GM12878 (cell line): ENCODE data around the gene SPINK4. TPM values are rescaled to one million over a fixed set of nuclear protein-coding genes. Genes with fewer than 3 reads are reported as not detected.
A peak's percentile ranks its signal among the peaks of the same experiment; 100 is the strongest.

ENCODE experiments used
- ATAC-seq: fragments of 200-7000 bp; cut with Tn5 transposase; 3 replicates; pipeline ENCODE4 v1.9.1; 2020; ENCODE audit warnings: mild to moderate bottlenecking, moderate library complexity
- BruUV-seq: library from RNA; stranded (reverse); fragments of 400-500 nt; replicated peaks from 2 replicates; lab custom pipeline; 2021; lab: Mats Ljungman, UMichigan
- CTCF ChIA-PET: fragments of 300-600 bp; sonication (Branson Sonifier 250); formaldehyde crosslinking; extraction: SDS; loops from one replicate; lab custom pipeline; 2021; ENCODE audit warnings: inconsistent platforms; lab: Yijun Ruan, JAX
- POLR2A ChIA-PET: fragments of 350-600 bp; formaldehyde crosslinking; extraction: SDS; loops from one replicate; lab custom pipeline; 2021; ENCODE audit warnings: inconsistent platforms; lab: Charles Lee
- RAD21 ChIA-PET: fragments of 300-600 bp; sonication (Branson Sonifier 250); formaldehyde crosslinking; loops from one replicate; lab custom pipeline; 2023; ENCODE audit warnings: antibody characterized with exemption; ENCODE audit not compliant: unreplicated experiment; lab: Charles Lee
- SMC1A ChIA-PET: fragments of 300-600 bp; sonication (Branson Sonifier 250); formaldehyde crosslinking; loops from one replicate; lab custom pipeline; 2023; ENCODE audit not compliant: unreplicated experiment, uncharacterized antibody; lab: Charles Lee
- DNase-seq: peaks from one replicate; pipeline ENCODE4 v3.0.0-alpha.2; 2011; ENCODE audit warnings: low read depth, low spot score
- FAIRE-seq: peaks from 3 replicates; lab custom pipeline; 2011; peaks lifted over from hg19 to GRCh38; lab: Jason Lieb, UNC
- H2AFZ ChIP-seq: 2 replicates; pipeline ENCODE4 v1.6.0; 2011; ENCODE audit warnings: low read depth, low read length, control low read depth; ENCODE audit not compliant: control insufficient read depth
- H3K27ac ChIP-seq: 2 replicates; pipeline ENCODE4 v1.5.1; 2011; ENCODE audit warnings: control low read depth; ENCODE audit not compliant: control insufficient read depth, insufficient read depth
- H3K27me3 ChIP-seq, 2 experiments: replicated peaks in 1 of 2; 2 replicates each; pipeline versions ENCODE4 v1.6.0 to v1.6.1; 2011; ENCODE audit warnings: low read length in 1 of 2; ENCODE audit not compliant: control insufficient read depth in 2 of 2, insufficient read depth in 2 of 2
- H3K36me3 ChIP-seq, 2 experiments: 2 replicates each; pipeline ENCODE4 v1.5.1; 2011; ENCODE audit warnings: low read length in 1 of 2; ENCODE audit not compliant: control insufficient read depth in 2 of 2, insufficient read depth in 2 of 2
- H3K4me1 ChIP-seq: 2 replicates; pipeline ENCODE4 v1.6.1; 2011; ENCODE audit warnings: mild to moderate bottlenecking, low read length, moderate library complexity, mixed read lengths; ENCODE audit not compliant: control insufficient read depth, insufficient read depth
- H3K4me2 ChIP-seq: 2 replicates; pipeline ENCODE4 v1.6.0; 2011; ENCODE audit warnings: control low read depth; ENCODE audit not compliant: control insufficient read depth, insufficient read depth
- H3K4me3 ChIP-seq: fragments of 200-600 bp; sonication (generic); 2 replicates; pipeline ENCODE4 v1.5.1; 2016
- H3K79me2 ChIP-seq: 2 replicates; pipeline ENCODE4 v1.6.0; 2011; ENCODE audit warnings: low read length; ENCODE audit not compliant: control insufficient read depth, insufficient read depth
- H3K9ac ChIP-seq: 2 replicates; pipeline ENCODE4 v1.8.0; 2011; ENCODE audit warnings: low read length, control low read depth, mixed read lengths; ENCODE audit not compliant: control insufficient read depth, insufficient read depth
- H3K9me3 ChIP-seq: replicated peaks from 3 replicates; pipeline ENCODE4 v1.5.1; 2011; ENCODE audit warnings: mild to moderate bottlenecking, low read length; ENCODE audit not compliant: control insufficient read depth, insufficient read depth
- H4K20me1 ChIP-seq: 2 replicates; pipeline ENCODE4 v1.6.0; 2011; ENCODE audit not compliant: control insufficient read depth, insufficient read depth
- CBX3 ChIP-seq: fragments of 200-600 bp; sonication (generic); IDR thresholded peaks from 2 replicates; pipeline ENCODE4 v1.6.1; 2016; ENCODE audit warnings: low read depth, borderline replicate concordance
- CUX1 ChIP-seq: IDR thresholded peaks from 2 replicates; pipeline ENCODE4 v1.6.1; 2012; ENCODE audit warnings: improper control_type of control experiment, low read depth, low read length; ENCODE audit not compliant: insufficient replicate concordance
- EP300 ChIP-seq, 2 experiments: fragments of 150-350 bp in 1 of 2; IDR thresholded peaks; 2 replicates each; pipeline ENCODE4 v1.6.1; 2011 to 2012; ENCODE audit warnings: low read depth in 2 of 2, low read length in 2 of 2, borderline replicate concordance in 1 of 2, improper control_type of control experiment in 1 of 2, inconsistent platforms in 1 of 2; ENCODE audit not compliant: control insufficient read depth in 1 of 2
- IKZF2 ChIP-seq, 2 experiments: fragments of 450-650 bp; IDR thresholded peaks; 2 replicates each; pipeline ENCODE4 v1.6.1; 2017; ENCODE audit warnings: mild to moderate bottlenecking in 2 of 2, moderate library complexity in 2 of 2
- KLF5 ChIP-seq: fragments of 450-650 bp; IDR thresholded peaks from 2 replicates; pipeline ENCODE4 v1.6.1; 2014; ENCODE audit warnings: mild to moderate bottlenecking; ENCODE audit not compliant: partially characterized antibody
- MLLT1 ChIP-seq: fragments of 450-650 bp; IDR thresholded peaks from 2 replicates; pipeline ENCODE4 v1.6.1; 2016; ENCODE audit warnings: mild to moderate bottlenecking
- POLR2AphosphoS2 ChIP-seq: IDR thresholded peaks from 2 replicates; pipeline ENCODE4 v1.6.1; 2011; ENCODE audit warnings: low read depth, mild to moderate bottlenecking, low read length, improper control_type of control experiment, moderate library complexity
- REST ChIP-seq: IDR thresholded peaks from 2 replicates; pipeline ENCODE4 v1.6.1; 2012; ENCODE audit warnings: mild to moderate bottlenecking, low read depth, low read length
- WRNIP1 ChIP-seq: IDR thresholded peaks from 2 replicates; pipeline ENCODE4 v1.6.1; 2011; ENCODE audit warnings: low read depth, low read length, improper control_type of control experiment, borderline replicate concordance
- ZNF24 ChIP-seq: fragments of 450-650 bp; IDR thresholded peaks from 2 replicates; pipeline ENCODE4 v1.6.1; 2017; ENCODE audit warnings: antibody characterized with exemption, mild to moderate bottlenecking
- WGBS: methylation state at CpG from one replicate; pipeline ENCODE4 v1.1.6; 2016; ENCODE audit warnings: low lambda C conversion rate; ENCODE audit not compliant: insufficient replicate concordance, insufficient coverage; ENCODE audit errors: missing lambda C conversion rate; 5-methylcytosine and 5-hydroxymethylcytosine counted together
- in situ Hi-C: fragments of 300-500 bp; cut with MboI; formaldehyde crosslinking; loops from 9 replicates; pipeline ENCODE4 v1.14.3; 2018; ENCODE audit warnings: mixed read lengths
- intact Hi-C: fragments of 100-400 bp; cut with micrococcal nuclease; formaldehyde crosslinking; loops from one replicate; pipeline ENCODE4 v1.14.2; 2022; ENCODE audit not compliant: unreplicated experiment
- polyA plus RNA-seq, 11 experiments: library from polyadenylated mRNA; depleted of rRNA in 4 of 11; unstranded in 6 of 11; stranded (reverse) in 5 of 11; fragments of >200 nt; fragmentation: Nextera tagmentation in 4 of 11; fragmentation: Illumina TruSeq in 1 of 11; extraction: Ambion mirVana in 4 of 11; extraction: Trizol in 1 of 11; gene quantifications; 1 replicate in 1 of 11; 2 replicates in 10 of 11; pipeline versions ENCODE4 v1.2.1 to v1.2.3, GENCODE V29; 2011 to 2016; ENCODE audit warnings: inconsistent platforms in 2 of 11, missing spikeins in 2 of 11, low read depth in 1 of 11
- total RNA-seq, 4 experiments: library from RNA; depleted of rRNA in 3 of 4; stranded (reverse); fragments of >200 nt in 3 of 4; fragmentation: Illumina TruSeq in 1 of 4; extraction: Trizol in 1 of 4; gene quantifications; 2 replicates each; pipeline versions ENCODE4 v1.2.1 to v1.2.3, GENCODE V29; 2013 to 2021

The SPINK4 gene
- total and polyA plus RNA-seq, 10 of the 15 experiments (the other 5 are each of a cell fraction or from before 2014, with no cell fraction given) = not detected

- no peak for TF ChIP-seq CUX1
- no peak for TF ChIP-seq MLLT1
- TF ChIP-seq, all 136 proteins: peak for 0
Measured at GRCh38 chr9:33198165-33198564, 41.8 kb upstream of the SPINK4 start (continued).

GRCh38 chr9:33202018-33202417, 37.9 kb upstream of the SPINK4 start:
- ATAC-seq (peak; percentile 79), FAIRE-seq (peak; percentile 77), DNase-seq (no peak)
- Histone ChIP-seq H2AFZ (peak overlapping the region; percentile 49), H3K9me3 (no peaks in the 10 kb centered on the region), H3K9ac (no peak overlapping the region), H3K79me2 (no peaks in the 10 kb centered on the region), H3K36me3 (no peaks in the 10 kb centered on the region), H3K27me3 (no peaks in the 10 kb centered on the region), H4K20me1 (no peaks in the 10 kb centered on the region), H3K4me1 (peaks cover 19% of the 10 kb centered on the region), H3K27ac (peak overlapping the region; percentile 23; the same call in 1 of the 2 replicates), H3K4me3 (no peak overlapping the region), H3K4me2 (peak overlapping the region; percentile 79)
- POLR2A ChIA-PET = interaction anchor here (0.7 to 1.8 kb wide), 6 partner anchors 9 to 177 kb away, joined by 3 to 7 read pairs (median 4); partner anchors contain the start of genes B4GALT1 and DNAJA1
- SMC1A ChIA-PET = interaction anchor here (0.7 to 3.9 kb wide), 13 partner anchors 9 to 176 kb away, joined by 3 to 27 read pairs (median 4); no protein-coding TSS in a partner anchor
- RAD21 ChIA-PET = interaction anchor here (0.7 to 2.0 kb wide), 9 partner anchors 24 to 134 kb away, joined by 3 to 12 read pairs (median 3); partner anchors contain the start of gene B4GALT1
- in situ Hi-C loops = no loop called here
- WGBS = 0% methylated on average over 1 of the region's 1 CpG
- no TSS peak for BruUV-seq
- CTCF ChIA-PET = interaction anchor here (0.7 to 4.2 kb wide), 6 partner anchors 17 to 84 kb away, joined by 3 to 33 read pairs (median 6); partner anchors contain the start of gene B4GALT1
- intact Hi-C loops = loop anchor here (2.0 kb wide), 1 partner anchor 35 kb away; the partner anchor contains the start of gene B4GALT1
- TF ChIP-seq POLR2AphosphoS2 = no peak
- TF ChIP-seq REST = no peak
- TF ChIP-seq CBX3 = no peak
- TF ChIP-seq IKZF2 (IDR thresholded peaks at IDR 0.05) = no peak
- TF ChIP-seq EP300 (IDR thresholded peaks at IDR 0.05; ENCODE audit: borderline replicate concordance in 1 of 2, control insufficient read depth in 1 of 2, low read depth in 2 of 2, low read length in 2 of 2) = no peak
- TF ChIP-seq ZNF24 = no peak
- TF ChIP-seq WRNIP1 = no peak
- TF ChIP-seq KLF5 = no peak
